Spleen (tissue), 11 donors: ENCODE data around the gene SRGAP3. TPM values are rescaled to one million over a fixed set of nuclear protein-coding genes. Genes with fewer than 3 reads are reported as not detected.
"Not testable (repeated sequence)": the region's sequence is repeated elsewhere in the genome, so short reads cannot be mapped to it uniquely, and the experiment has no call there.

Experiments
- DNase-seq: peaks from one replicate; pipeline ENCODE4 v3.0.0-alpha.2; 2020
- H3K27ac ChIP-seq, 8 donors: fragments of 200-600 bp; sonication (generic) in 7 of 8; 1 replicate in 4 of 8; 2 replicates in 4 of 8; pipeline versions ENCODE4 v1.5.0 to v1.8.0; 2016 to 2021; ENCODE audit warnings: inconsistent platforms in 4 of 8, mild to moderate bottlenecking in 4 of 8, moderate library complexity in 1 of 8
- H3K27me3 ChIP-seq, 7 donors: fragments of 200-600 bp; sonication (generic) in 6 of 7; replicated peaks in 1 of 7; 1 replicate in 4 of 7; 2 replicates in 3 of 7; pipeline versions ENCODE4 v1.5.0 to v1.8.0; 2016 to 2021; ENCODE audit warnings: inconsistent platforms in 3 of 7, mild to moderate bottlenecking in 1 of 7
- H3K36me3 ChIP-seq, 6 donors: fragments of 200-600 bp; sonication (generic) in 5 of 6; 1 replicate in 4 of 6; 2 replicates in 2 of 6; pipeline versions ENCODE4 v1.5.0 to v1.8.0; 2016 to 2021; ENCODE audit warnings: inconsistent platforms in 2 of 6
- H3K4me1 ChIP-seq, 6 donors: fragments of 200-600 bp; sonication (generic) in 5 of 6; 1 replicate in 3 of 6; 2 replicates in 3 of 6; pipeline versions ENCODE4 v1.5.0 to v1.8.0; 2016 to 2021; ENCODE audit warnings: inconsistent platforms in 3 of 6
- H3K4me3 ChIP-seq, 8 donors: fragments of 200-600 bp; sonication (generic) in 7 of 8; 1 replicate in 4 of 8; 2 replicates in 4 of 8; pipeline versions ENCODE4 v1.5.0 to v1.8.0; 2016 to 2021; ENCODE audit warnings: inconsistent platforms in 4 of 8, mild to moderate bottlenecking in 4 of 8, moderate library complexity in 2 of 8
- H3K9me3 ChIP-seq, 8 donors: fragments of 200-600 bp; sonication (generic) in 7 of 8; 1 replicate in 4 of 8; 2 replicates in 4 of 8; pipeline versions ENCODE4 v1.5.0 to v1.8.0; 2016 to 2021; ENCODE audit warnings: inconsistent platforms in 4 of 8
- POLR2A ChIP-seq, 3 donors: fragments of 450-650 bp; IDR thresholded peaks; one replicate each; pipeline ENCODE4 v1.5.1; 2017; ENCODE audit warnings: antibody characterized with exemption in 3 of 3, mild to moderate bottlenecking in 1 of 3
- POLR2AphosphoS5 ChIP-seq, 3 donors: sonication (generic); formaldehyde crosslinking; IDR thresholded peaks; one replicate each; pipeline ENCODE4 v1.5.1; 2017; ENCODE audit warnings: antibody characterized with exemption in 3 of 3
- WGBS, 5 donors: extraction: QIAGEN DNeasy Blood & Tissue Kit in 3 of 5; methylation state at CpG; one replicate each; pipeline versions ENCODE4 v1.1.5 to v1.1.7; 2013 to 2018; 5-methylcytosine and 5-hydroxymethylcytosine counted together
- intact Hi-C: fragments of 100-400 bp; cut with DNase I; formaldehyde crosslinking; loops from one replicate; pipeline ENCODE4 v1.15.0; 2023; ENCODE audit warnings: low total_unique reads
- polyA plus RNA-seq, 3 donors: library from polyadenylated mRNA; stranded (reverse); fragments of 200-250 nt; gene quantifications; one replicate each; pipeline ENCODE4 v1.2.1, GENCODE V29; 2013
- total RNA-seq, 7 donors: library from RNA; depleted of rRNA in 3 of 7; stranded (reverse); fragments of >200 nt in 3 of 7; fragmentation: NEBNext Ultra II Directional in 4 of 7; extraction: Animal tissue kit (Norgen Biotek cat#: 25700) in 4 of 7; gene quantifications; one replicate each; pipeline versions ENCODE4 v1.1.0 to v1.2.1, GENCODE V29; 2016 to 2021
- TF ChIP-seq, protein P1 (sequence below), 11 experiments: fragments of 200-600 bp in 7 of 11; fragments of 450-650 bp in 4 of 11; sonication (generic) in 4 of 11; IDR thresholded peaks in 8 of 11; conservative IDR thresholded peaks in 3 of 11; 1 replicate in 7 of 11; 2 replicates in 4 of 11; pipeline versions ENCODE4 v1.4.0 to v1.8.0; 2016 to 2021; ENCODE audit warnings: antibody characterized with exemption in 11 of 11, inconsistent platforms in 4 of 11, mild to moderate bottlenecking in 1 of 11
- donor health status: healthy with polysubstance abuse.
- donor health status: DM: no; HTN: no; CAD: no; lungs with moderate emphysema.
- donor health status: DM: no; HTN: no; CAD: no.
- donor health status: Bipolar disorder and iron deficiency.
- donor health status: healthy.
- donor health status: DM: no; HTN: no; CAD: no.
- donor health status: DM: yes; HTN: yes; CAD: no.

SRGAP3 gene
- total and polyA plus RNA-seq, 10 donors = 0.54 to 10.3 (median 6.4) TPM

DNA sequence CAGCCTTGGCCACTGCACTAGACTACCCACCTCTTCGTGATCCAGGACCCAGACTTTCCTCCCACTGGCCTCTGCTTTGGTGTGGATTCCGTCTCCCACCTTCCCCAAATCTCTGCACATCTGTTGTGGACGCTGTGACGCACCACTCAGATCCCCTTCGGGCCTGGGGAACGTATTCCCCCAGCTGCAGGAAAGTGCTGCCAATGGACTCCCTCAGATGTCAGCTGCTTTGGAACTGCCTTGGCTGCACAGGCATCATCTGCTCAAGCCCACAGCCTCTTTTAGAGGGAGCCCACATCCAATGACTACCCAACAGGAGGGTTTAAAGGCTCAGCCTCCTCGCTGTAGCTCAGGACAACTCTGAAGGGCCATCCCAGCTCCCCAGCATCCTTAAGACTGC is 152.0 kb downstream of the SRGAP3 start:
- WGBS, 5 donors = 84 to 90% (median 86%) methylated on average over 7 of the region's 7 CpGs
- H3K27ac ChIP-seq = no peak overlapping the region
- no peaks in the 10 kb centered on the region for H3K9me3 ChIP-seq
- intact Hi-C loops = no loop called here
- TF ChIP-seq, protein P1, sequence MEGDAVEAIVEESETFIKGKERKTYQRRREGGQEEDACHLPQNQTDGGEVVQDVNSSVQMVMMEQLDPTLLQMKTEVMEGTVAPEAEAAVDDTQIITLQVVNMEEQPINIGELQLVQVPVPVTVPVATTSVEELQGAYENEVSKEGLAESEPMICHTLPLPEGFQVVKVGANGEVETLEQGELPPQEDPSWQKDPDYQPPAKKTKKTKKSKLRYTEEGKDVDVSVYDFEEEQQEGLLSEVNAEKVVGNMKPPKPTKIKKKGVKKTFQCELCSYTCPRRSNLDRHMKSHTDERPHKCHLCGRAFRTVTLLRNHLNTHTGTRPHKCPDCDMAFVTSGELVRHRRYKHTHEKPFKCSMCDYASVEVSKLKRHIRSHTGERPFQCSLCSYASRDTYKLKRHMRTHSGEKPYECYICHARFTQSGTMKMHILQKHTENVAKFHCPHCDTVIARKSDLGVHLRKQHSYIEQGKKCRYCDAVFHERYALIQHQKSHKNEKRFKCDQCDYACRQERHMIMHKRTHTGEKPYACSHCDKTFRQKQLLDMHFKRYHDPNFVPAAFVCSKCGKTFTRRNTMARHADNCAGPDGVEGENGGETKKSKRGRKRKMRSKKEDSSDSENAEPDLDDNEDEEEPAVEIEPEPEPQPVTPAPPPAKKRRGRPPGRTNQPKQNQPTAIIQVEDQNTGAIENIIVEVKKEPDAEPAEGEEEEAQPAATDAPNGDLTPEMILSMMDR (IDR thresholded peaks at IDR 0.05 in 8 of 11, conservative IDR thresholded peaks at IDR 0.05 in 3 of 11) = no peak
- TF ChIP-seq POLR2AphosphoS5 (IDR thresholded peaks at IDR 0.05) (no peak), POLR2A (IDR thresholded peaks at IDR 0.05) (no peak)
- H3K36me3 ChIP-seq = no peaks in the 10 kb centered on the region
- no peaks in the 10 kb centered on the region for H3K27me3 ChIP-seq
- H3K4me3 ChIP-seq = no peak overlapping the region
- no peak for DNase-seq
- H3K4me1 ChIP-seq = no peaks in the 10 kb centered on the region

DNA sequence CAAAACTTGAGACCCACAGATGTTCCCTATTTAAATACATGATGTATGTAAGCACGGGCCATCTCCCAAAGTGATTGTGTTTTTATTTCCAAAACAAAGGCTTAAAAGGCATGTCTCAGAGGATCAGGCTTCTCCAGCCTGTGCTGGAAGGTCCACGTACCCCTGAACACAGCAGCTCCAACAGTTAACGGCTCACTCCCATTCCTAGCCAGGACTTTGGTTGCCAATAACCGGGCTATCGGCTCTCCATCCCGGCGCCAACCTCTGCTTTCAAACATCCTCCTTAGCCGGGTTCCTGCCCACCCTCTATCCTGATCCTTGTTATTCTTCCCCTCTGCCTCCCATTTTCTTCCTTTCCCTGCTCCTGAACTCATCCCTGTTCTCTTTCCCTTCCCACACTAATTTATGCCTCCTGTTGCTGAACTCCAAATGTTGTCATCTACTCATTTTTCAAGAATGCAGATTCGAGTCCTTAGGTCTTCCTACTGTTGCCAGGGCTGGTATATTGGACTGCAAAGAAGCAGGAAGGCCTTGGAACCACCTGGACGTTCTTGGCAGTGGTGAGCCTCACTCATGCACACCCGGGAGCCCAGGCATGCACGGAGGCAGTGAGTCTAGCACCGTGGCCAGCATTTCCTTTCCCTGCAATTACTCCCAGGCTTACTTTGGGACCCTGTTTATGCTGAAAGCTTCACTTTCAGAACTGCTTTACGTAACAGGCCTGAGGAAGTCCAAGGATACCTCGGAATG is 157.8 kb downstream of the SRGAP3 start:
- 67 to 78% (median 75%) methylated on average over 15 of the region's 15 CpGs for WGBS, 5 donors
- Histone ChIP-seq H3K4me3 (no peak overlapping the region), H3K27me3 (no peaks in the 10 kb centered on the region), H3K27ac (no peak overlapping the region), H3K4me1 (peaks cover 0 to 6% (median 0%) of the 10 kb centered on the region in 6 donors), H3K9me3 (no peaks in the 10 kb centered on the region), H3K36me3 (no peaks in the 10 kb centered on the region)
- intact Hi-C loops = no loop called here
- DNase-seq = no peak
- TF ChIP-seq POLR2A (IDR thresholded peaks at IDR 0.05) (no peak), POLR2AphosphoS5 (IDR thresholded peaks at IDR 0.05) (no peak)
- TF ChIP-seq, protein P1 (IDR thresholded peaks at IDR 0.05 in 8 of 11, conservative IDR thresholded peaks at IDR 0.05 in 3 of 11) = no peak

DNA sequence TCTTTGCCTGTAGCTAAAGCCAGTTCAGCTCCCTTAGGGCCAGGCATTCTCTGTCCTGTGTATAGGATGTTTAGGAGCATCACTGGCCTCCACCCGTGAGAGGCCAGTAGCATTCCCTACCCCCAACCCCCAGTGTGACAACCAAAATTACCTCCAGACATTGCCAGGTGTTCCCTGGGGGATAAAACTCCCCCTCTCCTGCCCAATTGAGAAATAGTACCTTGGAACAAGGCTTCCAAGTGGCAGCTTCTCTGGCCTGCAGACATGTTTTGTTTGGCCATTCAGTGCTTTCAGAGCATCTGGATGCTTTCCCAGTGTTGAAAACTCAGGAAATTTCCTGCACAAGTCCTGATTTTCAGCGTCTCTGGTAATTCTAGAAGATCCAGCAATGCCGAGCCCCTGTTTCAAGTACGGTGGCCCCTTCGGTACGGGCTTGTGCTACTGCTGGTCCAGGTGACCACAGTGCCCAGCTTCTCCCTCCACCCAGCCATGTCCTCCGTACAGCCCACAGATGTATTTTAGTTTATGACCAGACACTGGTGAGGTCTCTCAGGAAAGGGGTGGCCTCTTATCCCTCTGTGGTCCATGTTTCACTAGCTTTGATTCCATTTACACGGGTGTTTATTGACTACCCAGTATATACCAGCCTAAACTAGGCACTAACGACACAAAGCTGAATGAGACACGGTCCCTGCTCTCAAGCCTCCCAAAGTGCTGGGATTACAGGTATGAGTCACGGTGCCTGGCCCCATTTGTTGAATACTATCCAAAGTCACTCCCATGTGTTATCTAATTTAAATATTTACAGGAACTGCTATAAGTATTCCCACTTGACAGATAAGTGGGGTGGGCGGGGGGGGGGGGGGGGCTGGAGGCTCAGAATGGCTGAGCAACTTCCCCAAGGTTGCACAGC is 160.7 kb downstream of the SRGAP3 start:
- no peak for DNase-seq
- H3K4me3 ChIP-seq = no peak overlapping the region

DNA sequence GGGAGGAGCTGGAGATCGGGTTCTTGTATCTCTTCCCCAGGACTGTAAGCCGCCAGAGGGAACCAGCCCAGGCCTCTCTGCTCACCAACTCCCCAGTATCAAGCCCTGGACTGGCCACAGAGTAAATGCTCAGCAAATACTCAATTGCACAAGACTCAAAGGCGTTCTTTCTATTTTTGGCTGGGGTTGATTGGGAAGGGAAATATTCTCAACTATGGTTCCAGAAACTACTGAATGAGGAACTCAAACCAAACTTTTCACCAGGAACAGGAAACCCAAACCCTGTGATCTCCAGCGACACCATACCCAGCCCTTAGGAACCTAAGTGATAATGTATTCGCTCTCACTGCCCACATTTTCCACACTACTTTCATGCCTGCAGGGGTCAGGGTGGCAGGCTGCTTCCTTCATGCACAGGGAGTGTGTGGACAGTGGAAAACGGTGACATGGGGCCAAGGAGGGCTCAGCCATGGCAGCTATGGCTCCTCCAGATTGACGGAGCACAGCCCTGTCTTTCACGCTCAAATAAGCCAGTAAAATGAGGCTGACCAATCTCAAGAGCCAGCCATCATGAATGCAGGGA is 161.5 kb downstream of the SRGAP3 start:
- TF ChIP-seq, protein P1 (IDR thresholded peaks at IDR 0.05 in 8 of 11, conservative IDR thresholded peaks at IDR 0.05 in 3 of 11) = no peak
- TF ChIP-seq POLR2AphosphoS5 (IDR thresholded peaks at IDR 0.05) = no peak
- no peak for TF ChIP-seq POLR2A (IDR thresholded peaks at IDR 0.05)
- H3K27me3 ChIP-seq = no peaks in the 10 kb centered on the region
- H3K27ac ChIP-seq = no peak overlapping the region
- peaks cover 0 to 6% (median 0%) of the 10 kb centered on the region in 6 donors for H3K4me1 ChIP-seq
- no peak overlapping the region for H3K4me3 ChIP-seq
- H3K36me3 ChIP-seq = no peaks in the 10 kb centered on the region
- H3K9me3 ChIP-seq = no peaks in the 10 kb centered on the region
- DNase-seq = no peak
- intact Hi-C loops = no loop called here
- WGBS, 5 donors = 50 to 68% (median 59%) methylated on average over 8 of the region's 8 CpGs

More for the DNA sequence above, 160.7 kb downstream of the SRGAP3 start:
- no peak for TF ChIP-seq POLR2A (IDR thresholded peaks at IDR 0.05)
- no peaks in the 10 kb centered on the region for H3K27me3 ChIP-seq
- H3K36me3 ChIP-seq = no peaks in the 10 kb centered on the region
- intact Hi-C loops = no loop called here
- no peaks in the 10 kb centered on the region for H3K9me3 ChIP-seq
- H3K4me1 ChIP-seq = peaks cover 0 to 6% (median 0%) of the 10 kb centered on the region in 6 donors
- H3K27ac ChIP-seq = no peak overlapping the region
- WGBS, 5 donors = 70 to 90% (median 84%) methylated on average over 11 to 12 of the region's 12 CpGs

DNA sequence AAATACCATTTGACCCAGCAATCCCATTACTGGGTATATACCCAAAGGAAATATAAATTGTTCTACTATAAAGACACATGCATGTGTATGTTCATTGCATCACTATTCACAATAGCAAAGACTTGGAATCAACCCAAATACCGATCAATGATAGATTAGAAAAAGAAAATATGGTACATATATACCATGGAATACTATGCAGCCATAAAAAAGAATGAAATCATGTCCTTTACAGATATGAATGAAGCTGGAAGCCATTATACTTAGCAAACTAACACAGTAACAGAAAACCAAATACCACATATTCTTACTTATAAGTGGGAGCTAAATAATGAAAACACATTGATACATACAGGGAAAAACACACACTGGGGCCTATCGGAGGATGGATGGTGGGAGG is 164.0 kb downstream of the SRGAP3 start:
- H3K36me3 ChIP-seq, H3K9me3 ChIP-seq, intact Hi-C loops, H3K27me3 ChIP-seq, H3K4me1 ChIP-seq, DNase-seq, H3K27ac ChIP-seq, H3K4me3 ChIP-seq: not testable (repeated sequence)
- 38 to 89% (median 67%) methylated on average over 2 of the region's 2 CpGs for WGBS, 5 donors
